PC-9 (cell line): ENCODE data around the gene SYN1. TPM values are rescaled to one million over a fixed set of nuclear protein-coding genes. Genes with fewer than 3 reads are reported as not detected.

Source experiments
- BruUV-seq: library from RNA; stranded (reverse); fragments of 400-500 nt; replicated peaks from 2 replicates; lab custom pipeline; 2021; lab: Mats Ljungman, UMichigan
- CTCF ChIA-PET: fragments of 300-600 bp; sonication (Branson Sonifier 250); formaldehyde crosslinking; loops from one replicate; lab custom pipeline; 2022; ENCODE audit warnings: antibody characterized with exemption; lab: Charles Lee
- POLR2A ChIA-PET: fragments of 300-600 bp; sonication (Branson Sonifier 250); formaldehyde crosslinking; loops from one replicate; lab custom pipeline; 2022; ENCODE audit warnings: antibody characterized with exemption; ENCODE audit not compliant: unreplicated experiment; lab: Charles Lee
- DNase-seq, 2 experiments: peaks; one replicate each; pipeline versions ENCODE4 v3.0.0 to v3.0.0-alpha.2; 2015 to 2022; ENCODE audit warnings: mixed read lengths in 1 of 2
- H2AFZ ChIP-seq: fragments of 200-600 bp; sonication (generic); 2 replicates; pipeline ENCODE4 v1.8.1; 2017; ENCODE audit warnings: antibody characterized with exemption
- H3F3A ChIP-seq: fragments of 200-600 bp; sonication (generic); 2 replicates; pipeline ENCODE4 v1.8.1; 2017; ENCODE audit warnings: antibody characterized with exemption, mild to moderate bottlenecking, low read depth; ENCODE audit not compliant: insufficient read depth
- H3K27ac ChIP-seq: fragments of 200-600 bp; sonication (generic); 2 replicates; pipeline ENCODE4 v1.6.1; 2016; ENCODE audit warnings: mixed run types
- H3K27me3 ChIP-seq: fragments of 200-600 bp; sonication (generic); 2 replicates; pipeline ENCODE4 v1.6.1; 2016; ENCODE audit warnings: low read depth, mixed run types; ENCODE audit not compliant: insufficient read depth
- H3K36me3 ChIP-seq: fragments of 200-600 bp; sonication (generic); 2 replicates; pipeline ENCODE4 v1.6.1; 2016; ENCODE audit warnings: low read depth, mixed run types
- H3K4me1 ChIP-seq: fragments of 200-600 bp; sonication (generic); replicated peaks from 2 replicates; pipeline ENCODE4 v1.6.1; 2016; ENCODE audit warnings: mixed run types; ENCODE audit not compliant: insufficient read depth
- H3K4me2 ChIP-seq: fragments of 200-600 bp; sonication (generic); 2 replicates; pipeline ENCODE4 v1.6.1; 2017; ENCODE audit warnings: mixed run types
- H3K4me3 ChIP-seq: fragments of 200-600 bp; sonication (generic); 2 replicates; pipeline ENCODE4 v1.6.1; 2016; ENCODE audit warnings: mixed run types
- H3K79me2 ChIP-seq: fragments of 200-600 bp; sonication (generic); 2 replicates; pipeline ENCODE4 v1.6.1; 2017; ENCODE audit warnings: low read depth, mixed run types
- H3K9me2 ChIP-seq: fragments of 200-600 bp; sonication (generic); 2 replicates; pipeline ENCODE4 v1.8.1; 2017; ENCODE audit warnings: mild to moderate bottlenecking; ENCODE audit not compliant: insufficient read depth
- H3K9me3 ChIP-seq: fragments of 200-600 bp; sonication (generic); 2 replicates; pipeline ENCODE4 v1.8.1; 2016; ENCODE audit warnings: low read depth; ENCODE audit not compliant: insufficient read depth
- H4K20me1 ChIP-seq: fragments of 200-600 bp; sonication (generic); 2 replicates; pipeline ENCODE4 v1.8.1; 2017; ENCODE audit not compliant: insufficient read depth
- EZH2 ChIP-seq: fragments of 200-600 bp; sonication (generic); IDR thresholded peaks from 2 replicates; pipeline ENCODE4 v1.8.0; 2017; ENCODE audit warnings: antibody characterized with exemption, low read depth
- intact Hi-C: fragments of 100-400 bp; cut with micrococcal nuclease; formaldehyde crosslinking; loops from one replicate; pipeline ENCODE4 v1.10.0; 2022; ENCODE audit not compliant: unreplicated experiment
- total RNA-seq: library from RNA; stranded (reverse); gene quantifications from 2 replicates; pipeline ENCODE4 v1.2.3, GENCODE V29; 2021
- TF ChIP-seq, protein P1 (sequence below): fragments of 200-600 bp; sonication (generic); conservative IDR thresholded peaks from 2 replicates; pipeline ENCODE4 v1.6.1; 2017; ENCODE audit warnings: mixed run types, antibody characterized with exemption, mild to moderate bottlenecking, moderate library complexity

SYN1 gene
- total RNA-seq, 1 experiment from 2014 or later, result not detected

- intact Hi-C loops, result loop anchor here (2.0 to 10.0 kb wide), 2 partner anchors 90 to 456 kb away; partner anchors contain the start of genes ARAF and UBA1
- Histone ChIP-seq H2AFZ (no peak overlapping the region), H3K36me3 (no peaks in the 10 kb centered on the region), H3K9me3 (no peaks in the 10 kb centered on the region), H3K9me2 (no peaks in the 10 kb centered on the region), H3K27ac (no peak overlapping the region), H3K4me3 (peak overlapping the region; percentile 48; the same call in 1 of the 2 replicates), H3F3A (no peaks in the 10 kb centered on the region), H3K27me3 (no peaks in the 10 kb centered on the region), H3K79me2 (0 out of 2 replicates have a peak, but pooled peaks cover 6% of the 10 kb centered on the region), H3K4me2 (peak overlapping the region; percentile 70), H4K20me1 (no peaks in the 10 kb centered on the region), H3K4me1 (no peaks in the 10 kb centered on the region)
- TSS peak; percentile 34 for BruUV-seq
- POLR2A ChIA-PET, result interaction anchor here (0.6 kb wide), 1 partner anchor 59 kb away, joined by 8 read pairs; no protein-coding TSS in a partner anchor
- no peak for TF ChIP-seq EZH2
- TF ChIP-seq, protein P1, sequence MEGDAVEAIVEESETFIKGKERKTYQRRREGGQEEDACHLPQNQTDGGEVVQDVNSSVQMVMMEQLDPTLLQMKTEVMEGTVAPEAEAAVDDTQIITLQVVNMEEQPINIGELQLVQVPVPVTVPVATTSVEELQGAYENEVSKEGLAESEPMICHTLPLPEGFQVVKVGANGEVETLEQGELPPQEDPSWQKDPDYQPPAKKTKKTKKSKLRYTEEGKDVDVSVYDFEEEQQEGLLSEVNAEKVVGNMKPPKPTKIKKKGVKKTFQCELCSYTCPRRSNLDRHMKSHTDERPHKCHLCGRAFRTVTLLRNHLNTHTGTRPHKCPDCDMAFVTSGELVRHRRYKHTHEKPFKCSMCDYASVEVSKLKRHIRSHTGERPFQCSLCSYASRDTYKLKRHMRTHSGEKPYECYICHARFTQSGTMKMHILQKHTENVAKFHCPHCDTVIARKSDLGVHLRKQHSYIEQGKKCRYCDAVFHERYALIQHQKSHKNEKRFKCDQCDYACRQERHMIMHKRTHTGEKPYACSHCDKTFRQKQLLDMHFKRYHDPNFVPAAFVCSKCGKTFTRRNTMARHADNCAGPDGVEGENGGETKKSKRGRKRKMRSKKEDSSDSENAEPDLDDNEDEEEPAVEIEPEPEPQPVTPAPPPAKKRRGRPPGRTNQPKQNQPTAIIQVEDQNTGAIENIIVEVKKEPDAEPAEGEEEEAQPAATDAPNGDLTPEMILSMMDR, result no peak
- CTCF ChIA-PET, result no interaction called here
- DNase-seq, result no peak
Observed at GRCh38 chrX:47651043-47651905, 31.6 kb upstream of the SYN1 start.

DNA sequence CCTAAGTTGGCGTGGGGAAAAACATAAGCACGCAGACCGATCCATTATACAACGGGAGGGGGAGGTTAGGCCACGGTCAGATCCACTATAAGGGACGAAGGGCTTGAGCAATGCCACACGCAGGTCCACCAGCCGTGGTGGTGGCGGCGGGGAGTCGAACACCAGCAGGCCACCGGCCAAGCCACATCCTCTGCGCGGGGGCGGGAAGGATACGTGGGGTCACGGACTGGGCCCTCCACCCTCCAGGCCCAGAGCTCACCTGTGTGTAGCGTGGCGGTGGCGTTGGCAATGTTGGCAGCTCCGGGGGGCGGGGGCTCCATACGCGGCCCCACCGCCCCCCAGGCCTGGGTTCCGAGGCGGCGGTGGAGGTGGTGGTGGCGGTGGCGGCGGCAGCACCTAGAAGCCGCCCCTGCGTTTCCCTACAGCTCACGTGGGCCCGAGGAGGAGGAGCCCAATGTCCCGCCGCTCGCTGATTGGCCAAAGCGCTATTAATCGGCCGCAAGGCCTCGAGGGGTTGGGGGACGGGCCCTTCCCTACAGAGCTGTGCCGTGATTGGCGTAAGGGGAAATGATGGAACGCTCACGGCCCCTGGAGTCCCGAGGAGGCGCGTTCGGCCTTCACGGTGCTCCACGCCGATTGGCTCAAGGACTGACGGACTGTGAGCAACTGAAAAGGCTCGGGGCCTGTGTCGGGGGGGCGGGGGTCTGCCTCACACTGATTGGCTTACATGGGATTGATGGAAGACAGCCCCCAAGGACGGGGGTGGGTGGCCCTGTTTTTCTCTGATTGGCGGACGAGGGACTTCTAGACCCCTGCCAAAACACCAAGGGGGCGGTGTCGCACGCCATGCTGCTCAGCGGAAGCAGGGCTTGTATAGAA is 30.7 kb upstream of the SYN1 start, which contains the start of gene ELK1:
Gene ELK1, minus strand, starts transcription at position 400 of the 879 bp plus-strand sequence. CDS start 9,122 bp downstream, outside the sequence.
- Histone ChIP-seq H3K9me3 (no peaks in the 10 kb centered on the region), H3K9me2 (no peaks in the 10 kb centered on the region), H3K27ac (no peak within 1 kb of the TSS), H3K4me2 (peak within 1 kb of the TSS; percentile 70), H3K27me3 (no peaks in the 10 kb centered on the region), H3K36me3 (no peaks in the 10 kb centered on the region), H3K79me2 (0 out of 2 replicates have a peak, but pooled peaks cover 6% of the 10 kb centered on the region), H3K4me3 (peak within 1 kb of the TSS; percentile 51; the same call in 1 of the 2 replicates), H3K4me1 (no peaks in the 10 kb centered on the region), H4K20me1 (no peaks in the 10 kb centered on the region), H3F3A (no peaks in the 10 kb centered on the region), H2AFZ (no peak within 1 kb of the TSS)
- ChIA-PET CTCF (no interaction called here), POLR2A (interaction anchor here (0.6 kb wide), 1 partner anchor 60 kb away, joined by 8 read pairs; no protein-coding TSS in a partner anchor)
- peak; percentile 85 to 89 for DNase-seq
- no TSS peak for BruUV-seq
- TF ChIP-seq EZH2, result no peak
- TF ChIP-seq, protein P1, result no peak
- intact Hi-C loops, result loop anchor here (1.0 to 10.0 kb wide), 3 partner anchors 8 to 456 kb away; partner anchors contain the start of genes ARAF and UBA1

DNA sequence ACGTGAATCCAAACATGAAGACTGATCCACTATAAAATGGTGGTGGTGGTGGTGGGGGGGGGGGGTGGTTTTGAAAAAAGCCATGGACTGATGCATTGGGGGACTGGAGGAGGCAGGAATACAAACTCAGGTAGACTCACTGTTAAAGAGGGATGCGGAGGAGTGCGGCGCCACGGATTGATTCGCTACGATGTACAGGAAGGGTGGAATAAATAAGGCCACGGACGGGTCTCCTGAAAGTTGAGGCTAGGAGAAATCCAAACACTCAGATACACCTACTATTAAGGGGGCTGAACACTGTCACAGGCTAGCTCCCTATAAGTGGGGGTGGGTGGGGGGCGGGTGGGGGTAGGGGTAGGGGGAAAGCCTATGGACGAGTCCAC is 30.1 kb upstream of the SYN1 start:
- no peaks in the 10 kb centered on the region for H3K27me3 ChIP-seq
- DNase-seq, result no peak
- no peaks in the 10 kb centered on the region for H3K4me1 ChIP-seq
- peak overlapping the region; percentile 42; the same call in 1 of the 2 replicates for H3K4me3 ChIP-seq
- H3F3A ChIP-seq, result no peaks in the 10 kb centered on the region
- H3K9me3 ChIP-seq, result no peaks in the 10 kb centered on the region
- H3K79me2 ChIP-seq, result 0 out of 2 replicates have a peak, but pooled peaks cover 6% of the 10 kb centered on the region
- H3K27ac ChIP-seq, result no peak overlapping the region
- intact Hi-C loops, result loop anchor here (1.0 to 10.0 kb wide), 3 partner anchors 9 to 455 kb away; partner anchors contain the start of genes ARAF and UBA1
- H4K20me1 ChIP-seq, result no peaks in the 10 kb centered on the region
- no peaks in the 10 kb centered on the region for H3K36me3 ChIP-seq
- no peak overlapping the region for H2AFZ ChIP-seq
- TF ChIP-seq, protein P1, result no peak
- TF ChIP-seq EZH2, result no peak
- BruUV-seq, result no TSS peak
- ChIA-PET CTCF (no interaction called here), POLR2A (no interaction called here)
- H3K4me2 ChIP-seq, result peak overlapping the region; percentile 57; the same call in 1 of the 2 replicates
- H3K9me2 ChIP-seq, result no peaks in the 10 kb centered on the region
